HEK293 (cell line): ENCODE data around the gene ASCC2.

Source experiments
- EGR2 ChIP-seq: fragments of 450-650 bp; formaldehyde crosslinking; IDR thresholded peaks from 2 replicates; pipeline ENCODE4 v1.5.1; 2016; ENCODE audit warnings: low read depth, missing biosample characterization, missing genetic modification characterization
- GLI2 ChIP-seq: fragments of 450-650 bp; formaldehyde crosslinking; IDR thresholded peaks from 2 replicates; pipeline ENCODE4; 2017; ENCODE audit warnings: missing biosample characterization, missing genetic modification characterization, low read depth, borderline replicate concordance
- HIC1 ChIP-seq: fragments of 450-650 bp; formaldehyde crosslinking; IDR thresholded peaks from 2 replicates; pipeline ENCODE4 v1.5.1; 2016; ENCODE audit warnings: missing biosample characterization, missing genetic modification characterization
- PATZ1 ChIP-seq: fragments of 450-650 bp; formaldehyde crosslinking; IDR thresholded peaks from 2 replicates; pipeline ENCODE4 v1.5.1; 2016; ENCODE audit warnings: missing biosample characterization, missing genetic modification characterization
- PBX3 ChIP-seq: sonication (generic); formaldehyde crosslinking; IDR thresholded peaks from 2 replicates; pipeline ENCODE4 v1.8.1; 2022; ENCODE audit warnings: mild to moderate bottlenecking, moderate library complexity, missing genetic modification reagents
- SCRT1 ChIP-seq: fragments of 450-650 bp; formaldehyde crosslinking; IDR thresholded peaks from 2 replicates; pipeline ENCODE4 v1.5.1; 2016; ENCODE audit warnings: missing biosample characterization, missing genetic modification characterization, borderline replicate concordance
- YY2 ChIP-seq: fragments of 450-650 bp; formaldehyde crosslinking; IDR thresholded peaks from 2 replicates; pipeline ENCODE4 v1.5.1; 2016; ENCODE audit warnings: missing biosample characterization, missing genetic modification characterization
- ZBTB20 ChIP-seq: fragments of 450-650 bp; formaldehyde crosslinking; IDR thresholded peaks from 2 replicates; pipeline ENCODE4 v1.5.1; 2016; ENCODE audit warnings: missing biosample characterization, missing genetic modification characterization
- ZFHX2 ChIP-seq: fragments of 450-650 bp; formaldehyde crosslinking; conservative IDR thresholded peaks from 2 replicates; pipeline ENCODE4 v1.5.1; 2016; ENCODE audit warnings: missing biosample characterization, missing genetic modification characterization
- ZNF10 ChIP-seq: fragments of 450-650 bp; formaldehyde crosslinking; IDR thresholded peaks from 2 replicates; pipeline ENCODE4 v1.5.1; 2017; ENCODE audit warnings: missing biosample characterization, missing genetic modification characterization
- ZNF146 ChIP-seq: fragments of 450-650 bp; formaldehyde crosslinking; IDR thresholded peaks from 2 replicates; pipeline ENCODE4 v1.5.1; 2016; ENCODE audit warnings: missing biosample characterization, missing genetic modification characterization
- ZNF341 ChIP-seq: fragments of 450-650 bp; formaldehyde crosslinking; IDR thresholded peaks from 2 replicates; pipeline ENCODE4; 2016; ENCODE audit warnings: low read depth, missing biosample characterization, missing genetic modification characterization
- ZNF350 ChIP-seq: fragments of 450-650 bp; formaldehyde crosslinking; IDR thresholded peaks from 2 replicates; pipeline ENCODE4 v1.5.0; 2017; ENCODE audit warnings: missing biosample characterization, mild to moderate bottlenecking, missing genetic modification characterization
- ZNF398 ChIP-seq: fragments of 450-650 bp; formaldehyde crosslinking; IDR thresholded peaks from 2 replicates; pipeline ENCODE4 v1.5.1; 2017; ENCODE audit warnings: missing biosample characterization, missing genetic modification characterization
- ZNF473 ChIP-seq: fragments of 450-650 bp; formaldehyde crosslinking; IDR thresholded peaks from 2 replicates; pipeline ENCODE4 v1.5.1; 2017; ENCODE audit warnings: missing biosample characterization, missing genetic modification characterization
- ZNF510 ChIP-seq: fragments of 450-650 bp; formaldehyde crosslinking; IDR thresholded peaks from 2 replicates; pipeline ENCODE4 v1.5.1; 2018; ENCODE audit warnings: mild to moderate bottlenecking, missing genetic modification characterization, missing biosample characterization; ENCODE audit not compliant: insufficient replicate concordance
- ZNF513 ChIP-seq: fragments of 450-650 bp; IDR thresholded peaks from 2 replicates; pipeline ENCODE4 v1.5.1; 2018; ENCODE audit warnings: missing biosample characterization, missing genetic modification characterization
- ZNF529 ChIP-seq: fragments of 450-650 bp; formaldehyde crosslinking; IDR thresholded peaks from 2 replicates; pipeline ENCODE4 v1.5.1; 2017; ENCODE audit warnings: missing genetic modification characterization, missing biosample characterization; ENCODE audit not compliant: insufficient replicate concordance
- ZNF629 ChIP-seq: fragments of 450-650 bp; formaldehyde crosslinking; IDR thresholded peaks from 2 replicates; pipeline ENCODE4 v1.5.1; 2017; ENCODE audit warnings: missing biosample characterization, missing genetic modification characterization
- ZNF677 ChIP-seq: fragments of 450-650 bp; IDR thresholded peaks from 2 replicates; pipeline ENCODE4 v1.5.0; 2018; ENCODE audit warnings: missing biosample characterization, mild to moderate bottlenecking, missing genetic modification characterization, moderate library complexity
- ZNF707 ChIP-seq: fragments of 450-650 bp; formaldehyde crosslinking; IDR thresholded peaks from 2 replicates; pipeline ENCODE4 v1.5.1; 2016; ENCODE audit warnings: missing biosample characterization, missing genetic modification characterization
- ZNF791 ChIP-seq: fragments of 450-650 bp; formaldehyde crosslinking; IDR thresholded peaks from 2 replicates; pipeline ENCODE4 v1.5.1; 2016; ENCODE audit warnings: missing biosample characterization, missing genetic modification characterization
- ZSCAN23 ChIP-seq: fragments of 450-650 bp; formaldehyde crosslinking; IDR thresholded peaks from 2 replicates; pipeline ENCODE4 v1.5.1; 2016; ENCODE audit warnings: missing biosample characterization, missing genetic modification characterization
- ZSCAN30 ChIP-seq: fragments of 450-650 bp; IDR thresholded peaks from 2 replicates; pipeline ENCODE4 v1.5.1; 2018; ENCODE audit warnings: missing biosample characterization, mild to moderate bottlenecking, missing genetic modification characterization, moderate library complexity
- TF ChIP-seq, protein P1 (sequence below): fragments of 450-650 bp; formaldehyde crosslinking; IDR thresholded peaks from 2 replicates; pipeline ENCODE4 v1.5.1; 2017; ENCODE audit warnings: missing biosample characterization, missing genetic modification characterization

Gene ASCC2

DNA sequence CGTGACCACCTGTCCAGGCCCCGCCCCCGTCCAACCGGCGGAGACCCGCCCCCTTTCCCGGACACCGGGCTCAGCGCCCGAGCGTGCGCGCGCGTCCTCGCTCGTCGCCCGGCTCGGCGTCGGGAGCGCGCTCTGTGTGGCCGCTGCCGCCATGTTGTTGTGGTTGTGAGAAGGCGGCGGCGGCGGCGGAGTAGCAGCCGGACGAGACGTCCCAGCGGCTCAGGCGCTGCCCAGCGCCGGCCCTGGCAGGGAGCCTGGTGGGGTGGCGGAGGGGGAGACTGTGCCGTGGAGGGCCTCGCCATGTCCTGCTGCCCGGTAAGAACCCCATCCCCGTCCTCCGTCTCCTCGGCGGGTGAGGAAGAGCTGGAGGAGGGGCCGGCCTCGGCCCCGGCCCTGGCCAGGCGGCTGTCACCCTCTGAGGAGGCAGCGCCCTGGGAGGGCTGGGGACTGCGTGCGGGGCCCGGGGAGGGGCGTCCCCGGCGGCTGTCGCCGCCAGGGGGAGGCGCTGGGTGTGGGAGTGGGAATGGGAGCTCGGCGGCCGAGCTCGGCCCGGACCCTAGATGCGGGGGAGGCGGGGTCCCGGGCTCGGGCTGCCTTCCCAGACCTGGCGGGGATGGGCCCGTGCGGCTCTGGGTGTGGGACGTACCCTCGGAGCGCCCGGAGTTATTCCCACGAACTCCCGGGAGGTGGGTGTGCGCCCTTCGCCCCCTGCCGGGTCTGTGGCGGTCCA lies 45.1 kb upstream of the ASCC2 start, which contains the start of gene MTMR3 (continued):
- TF ChIP-seq ZNF398 (peak; percentile 70), SCRT1 (tag by site-specific recombination) (no peak), HIC1 (tag by site-specific recombination) (peak; percentile 55; the same call in 1 of the 2 replicates), ZNF529 (no peak), ZNF791 (tag by site-specific recombination) (no peak), ZNF677 (tag by site-specific recombination) (0 out of 2 replicates have a peak, but pooled peaks have one; percentile 4), ZNF350 (tag by site-specific recombination) (no peak), ZNF341 (tag by site-specific recombination) (peak; percentile 80), ZNF629 (tag by site-specific recombination) (no peak), ZNF473 (tag by site-specific recombination) (no peak), ZNF510 (tag by site-specific recombination) (no peak), ZBTB20 (tag by site-specific recombination) (peak; percentile 84), ZSCAN30 (tag by site-specific recombination) (peak; percentile 58; the same call in 1 of the 2 replicates), GLI2 (tag by site-specific recombination) (no peak), ZNF513 (0 out of 2 replicates have a peak, but pooled peaks have one; percentile 41), PATZ1 (peak; percentile 14; the same call in 1 of the 2 replicates), ZSCAN23 (tag by site-specific recombination) (no peak), YY2 (tag by site-specific recombination) (peak; percentile 75), ZNF707 (tag by site-specific recombination) (no peak), EGR2 (tag by site-specific recombination) (peak; percentile 82), ZFHX2 (peak; percentile 80; the same call in 1 of the 2 replicates), PBX3 (CRISPR knock-in tag) (0 out of 2 replicates have a peak, but pooled peaks have one; percentile 8), ZNF10 (tag by site-specific recombination) (no peak), ZNF146 (tag by site-specific recombination) (no peak)
- TF ChIP-seq, protein P1, sequence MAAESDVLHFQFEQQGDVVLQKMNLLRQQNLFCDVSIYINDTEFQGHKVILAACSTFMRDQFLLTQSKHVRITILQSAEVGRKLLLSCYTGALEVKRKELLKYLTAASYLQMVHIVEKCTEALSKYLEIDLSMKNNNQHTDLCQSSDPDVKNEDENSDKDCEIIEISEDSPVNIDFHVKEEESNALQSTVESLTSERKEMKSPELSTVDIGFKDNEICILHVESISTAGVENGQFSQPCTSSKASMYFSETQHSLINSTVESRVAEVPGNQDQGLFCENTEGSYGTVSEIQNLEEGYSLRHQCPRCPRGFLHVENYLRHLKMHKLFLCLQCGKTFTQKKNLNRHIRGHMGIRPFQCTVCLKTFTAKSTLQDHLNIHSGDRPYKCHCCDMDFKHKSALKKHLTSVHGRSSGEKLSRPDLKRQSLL (tag by site-specific recombination), result peak; percentile 62; the same call in 1 of the 2 replicates
